ENCODE data around the gene MYADM. TPM values are rescaled to one million over a fixed set of nuclear protein-coding genes. Genes with fewer than 3 reads are reported as not detected.

The MYADM gene
- total RNA-seq, 1 donor from 2014 or later = 54.0 TPM

- Histone ChIP-seq H3K27me3 (ENCODE audit: control insufficient read depth, insufficient read depth, low read length) (peaks cover 45% of the 10 kb centered on the region), H3K36me3 (ENCODE audit: control insufficient read depth, insufficient read depth, low read length) (no peaks in the 10 kb centered on the region), H3K4me3 (ENCODE audit: low read depth, low read length) (peak overlapping the region; percentile 40)
- no peak for TF ChIP-seq CTCF (IDR thresholded peaks at IDR 0.05; ENCODE audit: insufficient read depth, low read length, poor library complexity, severe bottlenecking)
- no peak for DNase-seq (ENCODE audit: low read depth)
Measured at GRCh38 chr19:53882391-53883050, 14.8 kb downstream of the MYADM start.

- TF ChIP-seq CTCF (IDR thresholded peaks at IDR 0.05; ENCODE audit: insufficient read depth, low read length, poor library complexity, severe bottlenecking) = no peak
- Histone ChIP-seq H3K27me3 (ENCODE audit: control insufficient read depth, insufficient read depth, low read length) (peaks cover 45% of the 10 kb centered on the region), H3K4me3 (ENCODE audit: low read depth, low read length) (no peak overlapping the region), H3K36me3 (ENCODE audit: control insufficient read depth, insufficient read depth, low read length) (no peaks in the 10 kb centered on the region)
- DNase-seq (ENCODE audit: low read depth) = no peak
Measured at GRCh38 chr19:53883231-53883661, 15.6 kb downstream of the MYADM start.

GRCh38 chr19:53883741-53884140 lies 16.1 kb downstream of the MYADM start:
- DNase-seq (ENCODE audit: low read depth) = no peak
- H3K27me3 ChIP-seq (ENCODE audit: control insufficient read depth, insufficient read depth, low read length) = peaks cover 45% of the 10 kb centered on the region
- no peak for TF ChIP-seq CTCF (IDR thresholded peaks at IDR 0.05; ENCODE audit: insufficient read depth, low read length, poor library complexity, severe bottlenecking)
- H3K36me3 ChIP-seq (ENCODE audit: control insufficient read depth, insufficient read depth, low read length) = no peaks in the 10 kb centered on the region
- no peak overlapping the region for H3K4me3 ChIP-seq (ENCODE audit: low read depth, low read length)

GRCh38 chr19:53884256-53884655 lies 16.6 kb downstream of the MYADM start:
- Histone ChIP-seq H3K36me3 (ENCODE audit: control insufficient read depth, insufficient read depth, low read length) (no peaks in the 10 kb centered on the region), H3K4me3 (ENCODE audit: low read depth, low read length) (no peak overlapping the region), H3K27me3 (ENCODE audit: control insufficient read depth, insufficient read depth, low read length) (peaks cover 45% of the 10 kb centered on the region)
- TF ChIP-seq CTCF (IDR thresholded peaks at IDR 0.05; ENCODE audit: insufficient read depth, low read length, poor library complexity, severe bottlenecking) = no peak
- DNase-seq (ENCODE audit: low read depth) = no peak

GRCh38 chr19:53885036-53885435 lies 17.4 kb downstream of the MYADM start:
- Histone ChIP-seq H3K36me3 (ENCODE audit: control insufficient read depth, insufficient read depth, low read length) (no peaks in the 10 kb centered on the region), H3K4me3 (ENCODE audit: low read depth, low read length) (no peak overlapping the region), H3K27me3 (ENCODE audit: control insufficient read depth, insufficient read depth, low read length) (peaks cover 45% of the 10 kb centered on the region)
- no peak for TF ChIP-seq CTCF (IDR thresholded peaks at IDR 0.05; ENCODE audit: insufficient read depth, low read length, poor library complexity, severe bottlenecking)
- DNase-seq (ENCODE audit: low read depth) = no peak

Measured in kidney epithelial cell (primary cell).